ENCODE measurements around the gene MYL12A.

GRCh38 chr18:3238742-3239141 is 8.9 kb upstream of the MYL12A start:
- no peak for TF ChIP-seq CTCF (IDR thresholded peaks at IDR 0.05; ENCODE audit: extremely low read depth in 1 of 2, insufficient read depth in 1 of 2, low read depth in 1 of 2, low read length in 2 of 2)
- TF ChIP-seq FOS (IDR thresholded peaks at IDR 0.05; ENCODE audit: borderline replicate concordance, insufficient read depth, low read length) = no peak
- no peak for TF ChIP-seq POLR2AphosphoS5 (IDR thresholded peaks at IDR 0.05; ENCODE audit: insufficient read depth, low read depth, low read length)
- TF ChIP-seq POLR2A (IDR thresholded peaks at IDR 0.05; ENCODE audit: low read depth, low read length) = no peak
- TF ChIP-seq EZH2 (IDR thresholded peaks at IDR 0.05; ENCODE audit: borderline replicate concordance, low read depth, low read length, severe bottlenecking) = no peak
- TF ChIP-seq MYC (IDR thresholded peaks at IDR 0.05; ENCODE audit: low read depth, low read length) = no peak
- TF ChIP-seq GATA2 (IDR thresholded peaks at IDR 0.05; ENCODE audit: insufficient read depth, insufficient read length, low read depth, low read length) = no peak
- no peak for TF ChIP-seq MAX (IDR thresholded peaks at IDR 0.05; ENCODE audit: insufficient read depth, insufficient read length)
- no peak for TF ChIP-seq JUN (IDR thresholded peaks at IDR 0.05; ENCODE audit: borderline replicate concordance, insufficient read depth, insufficient read length, low read depth)
